CD4-positive, alpha-beta T cell treated with Interleukin-4 for 1 hour (primary cell): Measurements from ENCODE around the gene CHMP5.

Experiments
- DNase-seq, 2 donors: peaks; one replicate each; pipeline ENCODE4 v3.0.0-alpha.2; 2020 to 2022

CHMP5 gene

DNA sequence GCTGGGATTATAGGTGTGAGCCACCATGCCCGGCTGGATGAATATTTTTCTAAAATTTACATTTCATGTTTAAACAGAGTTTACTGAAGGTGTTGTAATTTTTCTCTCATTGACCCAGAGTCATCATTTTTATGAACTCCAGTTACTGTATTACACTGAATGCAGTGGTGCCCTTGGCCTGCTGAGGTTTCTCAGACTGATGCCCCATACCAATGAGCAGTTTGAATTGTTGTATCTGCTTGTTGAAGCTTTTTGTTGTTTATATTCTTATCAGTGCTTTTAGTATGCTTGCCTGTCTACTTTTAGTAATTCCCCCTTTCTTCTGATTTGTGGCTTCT is 55.4 kb downstream of the CHMP5 start:
- no peak for DNase-seq

GRCh38 chr9:33320568-33321261 is 55.9 kb downstream of the CHMP5 start:
- DNase-seq, result no peak

DNA sequence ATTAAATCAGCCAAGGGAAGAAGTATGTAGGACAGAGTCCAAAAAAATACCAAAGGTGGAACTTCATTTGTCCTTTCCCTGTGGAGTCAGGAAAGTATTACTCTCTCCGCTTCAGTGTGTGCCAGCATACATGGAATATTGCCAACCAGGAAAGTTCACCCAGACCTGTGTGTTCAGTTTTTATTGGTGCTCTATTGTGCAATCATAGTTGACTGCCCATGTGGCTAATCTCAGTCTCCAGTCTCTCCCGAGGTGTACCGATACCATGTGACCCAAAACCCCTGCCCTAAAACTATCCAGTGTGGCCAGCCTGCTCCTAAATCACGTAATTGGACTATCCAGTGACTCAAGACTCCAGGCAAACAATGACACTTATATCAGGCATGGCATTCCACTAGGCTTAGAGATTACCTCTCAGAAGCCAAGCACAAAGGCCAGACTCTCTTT is 64.3 kb downstream of the CHMP5 start:
- DNase-seq, result no peak

- DNase-seq, result no peak
These were observed 65.1 kb downstream of the CHMP5 start for GRCh38 chr9:33329979-33330378.

DNA sequence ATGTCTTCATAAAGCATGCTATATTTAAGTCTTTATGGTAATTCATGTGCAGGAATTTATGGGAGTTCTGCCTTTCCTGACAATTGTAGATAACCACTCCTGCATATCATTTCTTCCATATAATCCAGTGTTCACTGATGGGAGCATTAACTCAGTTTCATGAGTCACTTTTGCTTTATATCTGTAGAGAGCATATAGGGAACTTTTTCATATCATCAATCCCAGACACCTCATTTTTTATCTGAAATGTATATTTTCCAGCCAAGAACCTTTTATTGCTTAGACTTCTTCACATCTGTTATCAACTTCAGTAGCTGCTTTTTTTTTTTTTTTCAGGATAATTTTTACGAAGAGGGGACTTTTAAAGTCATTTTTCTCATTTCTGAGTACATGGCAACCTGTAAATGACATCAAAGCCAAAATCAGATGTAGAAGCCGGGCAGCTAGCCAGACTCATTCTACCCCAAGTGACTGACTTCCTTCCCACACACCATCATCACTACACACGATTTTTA is 66.6 kb downstream of the CHMP5 start:
- no peak for DNase-seq
